HG02763 (cell line): ENCODE measurements around the gene MCUR1.
A peak's percentile ranks its signal among the peaks of the same experiment; 100 is the strongest.
"Not testable (repeated sequence)": the region's sequence is repeated elsewhere in the genome, so short reads cannot be mapped to it uniquely, and the experiment has no call there.

Source experiments
- ATAC-seq: cut with Tn5 transposase; IDR thresholded peaks from one replicate; pipeline ENCODE4 v1.9.1; 2021; ENCODE audit warnings: mild to moderate bottlenecking, moderate library complexity; ENCODE audit not compliant: unreplicated experiment

Gene MCUR1

GRCh38 chr6:13780162-13780561, 34.2 kb downstream of the MCUR1 start:
- ATAC-seq = not testable (repeated sequence)

- no peak for ATAC-seq
These were observed 36.3 kb downstream of the MCUR1 start for GRCh38 chr6:13778028-13778427.

- ATAC-seq = no peak
These were observed 37.8 kb downstream of the MCUR1 start for GRCh38 chr6:13776602-13777001.

- ATAC-seq = not testable (repeated sequence)
These were observed 38.9 kb downstream of the MCUR1 start for GRCh38 chr6:13775466-13775865.

GRCh38 chr6:13772358-13773030, 41.9 kb downstream of the MCUR1 start:
- ATAC-seq = not testable (repeated sequence)

- ATAC-seq = no peak
These were observed 44.7 kb downstream of the MCUR1 start for GRCh38 chr6:13769655-13770053.

- no peak for ATAC-seq
These were observed 45.2 kb downstream of the MCUR1 start for GRCh38 chr6:13769034-13769654.

- no peak for ATAC-seq
These were observed 47.1 kb downstream of the MCUR1 start for GRCh38 chr6:13767121-13767808.

GRCh38 chr6:13766201-13766634, 48.1 kb downstream of the MCUR1 start:
- ATAC-seq = no peak

GRCh38 chr6:13765570-13765969, 48.8 kb downstream of the MCUR1 start:
- ATAC-seq = no peak

- no peak for ATAC-seq
These were observed 49.4 kb downstream of the MCUR1 start for GRCh38 chr6:13764996-13765395.

GRCh38 chr6:13763740-13764381, 50.5 kb downstream of the MCUR1 start:
- ATAC-seq = peak; percentile 56

- ATAC-seq = no peak
These were observed 51.5 kb downstream of the MCUR1 start for GRCh38 chr6:13762611-13763441.

- ATAC-seq = no peak
These were observed 52.9 kb downstream of the MCUR1 start for GRCh38 chr6:13761361-13762036.

GRCh38 chr6:13760307-13761304, 53.8 kb downstream of the MCUR1 start:
- no peak for ATAC-seq

- no peak for ATAC-seq
These were observed 55.3 kb downstream of the MCUR1 start for GRCh38 chr6:13759025-13759424.

- no peak for ATAC-seq
These were observed 59.7 kb downstream of the MCUR1 start for GRCh38 chr6:13754644-13755043.

- ATAC-seq = no peak
These were observed 70.6 kb downstream of the MCUR1 start for GRCh38 chr6:13743736-13744127.
